ENCODE data around the gene GNA14. TPM values are rescaled to one million over a fixed set of nuclear protein-coding genes. Genes with fewer than 3 reads are reported as not detected.

The GNA14 gene
- total RNA-seq, 2 experiments from 2014 or later: not detected

DNA sequence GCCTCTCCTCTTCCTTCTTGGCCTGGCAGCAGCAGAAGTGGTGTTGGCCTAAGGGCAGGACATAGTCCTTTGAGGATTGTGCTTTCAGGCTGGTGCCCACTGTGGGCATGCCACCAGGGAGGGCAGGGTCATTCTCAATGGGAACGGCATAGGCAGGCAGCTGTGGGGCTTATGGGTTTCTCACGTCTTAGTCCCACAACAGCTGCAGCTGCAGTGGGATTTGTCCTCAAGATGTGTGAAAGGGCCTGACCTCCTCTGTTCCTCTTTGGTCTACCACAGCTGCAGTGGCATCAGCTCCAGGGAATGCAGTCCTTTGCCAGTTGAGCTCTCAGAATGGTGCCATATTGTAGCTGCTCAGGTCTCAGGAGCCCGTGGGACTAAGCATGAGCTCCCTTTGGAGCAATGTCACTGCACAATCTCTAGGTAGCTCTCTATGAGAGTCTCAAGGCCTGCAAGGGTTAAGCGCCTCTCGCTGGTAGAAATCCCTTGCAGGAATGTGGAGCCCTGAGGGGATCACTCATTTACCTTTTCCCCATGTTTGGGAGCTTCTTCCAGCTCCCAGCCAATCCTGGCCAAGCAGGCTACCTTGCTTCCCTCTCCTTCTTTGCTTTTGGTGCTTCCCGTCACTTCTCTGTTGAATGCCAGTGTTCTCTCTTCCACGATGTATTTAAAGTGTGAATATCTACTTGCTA, 104.8 kb downstream of the GNA14 start:
- Histone ChIP-seq H3K27me3 (ENCODE audit: control insufficient read depth in 1 of 2, insufficient read depth in 2 of 2, low read length in 2 of 2) (no peaks in the 10 kb centered on the region), H3K9me3 (ENCODE audit: control insufficient read depth in 1 of 2, insufficient read depth in 1 of 2, low read length in 2 of 2) (peaks cover 12 to 23% of the 10 kb centered on the region in 2 experiments), H3K4me1 (ENCODE audit: insufficient read depth, low read length) (no peaks in the 10 kb centered on the region), H3K36me3 (ENCODE audit: insufficient read depth, low read length) (no peaks in the 10 kb centered on the region), H3K4me3 (ENCODE audit: low read length) (no peak overlapping the region), H3K27ac (ENCODE audit: low read depth in 1 of 2, low read length in 2 of 2) (no peak overlapping the region)
- H3K4me3 Mint-ChIP-seq: no peak overlapping the region
- intact Hi-C loops (cut with DNase I, micrococcal nuclease): no loop called here
- DNase-seq: no peak
- H3K4me1 Mint-ChIP-seq (ENCODE audit: low read depth): no peaks in the 10 kb centered on the region
- TF ChIP-seq, protein P1, sequence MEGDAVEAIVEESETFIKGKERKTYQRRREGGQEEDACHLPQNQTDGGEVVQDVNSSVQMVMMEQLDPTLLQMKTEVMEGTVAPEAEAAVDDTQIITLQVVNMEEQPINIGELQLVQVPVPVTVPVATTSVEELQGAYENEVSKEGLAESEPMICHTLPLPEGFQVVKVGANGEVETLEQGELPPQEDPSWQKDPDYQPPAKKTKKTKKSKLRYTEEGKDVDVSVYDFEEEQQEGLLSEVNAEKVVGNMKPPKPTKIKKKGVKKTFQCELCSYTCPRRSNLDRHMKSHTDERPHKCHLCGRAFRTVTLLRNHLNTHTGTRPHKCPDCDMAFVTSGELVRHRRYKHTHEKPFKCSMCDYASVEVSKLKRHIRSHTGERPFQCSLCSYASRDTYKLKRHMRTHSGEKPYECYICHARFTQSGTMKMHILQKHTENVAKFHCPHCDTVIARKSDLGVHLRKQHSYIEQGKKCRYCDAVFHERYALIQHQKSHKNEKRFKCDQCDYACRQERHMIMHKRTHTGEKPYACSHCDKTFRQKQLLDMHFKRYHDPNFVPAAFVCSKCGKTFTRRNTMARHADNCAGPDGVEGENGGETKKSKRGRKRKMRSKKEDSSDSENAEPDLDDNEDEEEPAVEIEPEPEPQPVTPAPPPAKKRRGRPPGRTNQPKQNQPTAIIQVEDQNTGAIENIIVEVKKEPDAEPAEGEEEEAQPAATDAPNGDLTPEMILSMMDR (IDR thresholded peaks at IDR 0.05): no peak
- no peak for ATAC-seq (ENCODE audit: poor library complexity)
- no peak overlapping the region for H3K27ac Mint-ChIP-seq
- ChIA-PET POLR2A (no interaction called here), CTCF (no interaction called here)
- no peaks in the 10 kb centered on the region for H3K27me3 Mint-ChIP-seq
- H3K9me3 Mint-ChIP-seq: peaks cover 13% of the 10 kb centered on the region
- no peaks in the 10 kb centered on the region for H3K36me3 Mint-ChIP-seq (ENCODE audit: low read depth)

GRCh38 chr9:77541600-77541999, 106.5 kb downstream of the GNA14 start:
- TF ChIP-seq, protein P1 (IDR thresholded peaks at IDR 0.05): no peak
- Mint-ChIP-seq H3K36me3 (ENCODE audit: low read depth) (no peaks in the 10 kb centered on the region), H3K4me1 (ENCODE audit: low read depth) (no peaks in the 10 kb centered on the region), H3K9me3 (peaks cover 13% of the 10 kb centered on the region), H3K27me3 (no peaks in the 10 kb centered on the region), H3K4me3 (no peak overlapping the region), H3K27ac (no peak overlapping the region)
- ChIA-PET POLR2A (no interaction called here), CTCF (no interaction called here)
- no peaks in the 10 kb centered on the region for H3K27me3 ChIP-seq (ENCODE audit: control insufficient read depth in 1 of 2, insufficient read depth in 2 of 2, low read length in 2 of 2)
- no peaks in the 10 kb centered on the region for H3K36me3 ChIP-seq (ENCODE audit: insufficient read depth, low read length)
- intact Hi-C loops (cut with DNase I, micrococcal nuclease): no loop called here
- H3K4me1 ChIP-seq (ENCODE audit: insufficient read depth, low read length): no peaks in the 10 kb centered on the region
- H3K9me3 ChIP-seq (ENCODE audit: control insufficient read depth in 1 of 2, insufficient read depth in 1 of 2, low read length in 2 of 2): peaks cover 12 to 23% of the 10 kb centered on the region in 2 experiments
- no peak for DNase-seq
- ATAC-seq (ENCODE audit: poor library complexity): no peak
- no peak overlapping the region for H3K27ac ChIP-seq (ENCODE audit: low read depth in 1 of 2, low read length in 2 of 2)
- H3K4me3 ChIP-seq (ENCODE audit: low read length): no peak overlapping the region

DNA sequence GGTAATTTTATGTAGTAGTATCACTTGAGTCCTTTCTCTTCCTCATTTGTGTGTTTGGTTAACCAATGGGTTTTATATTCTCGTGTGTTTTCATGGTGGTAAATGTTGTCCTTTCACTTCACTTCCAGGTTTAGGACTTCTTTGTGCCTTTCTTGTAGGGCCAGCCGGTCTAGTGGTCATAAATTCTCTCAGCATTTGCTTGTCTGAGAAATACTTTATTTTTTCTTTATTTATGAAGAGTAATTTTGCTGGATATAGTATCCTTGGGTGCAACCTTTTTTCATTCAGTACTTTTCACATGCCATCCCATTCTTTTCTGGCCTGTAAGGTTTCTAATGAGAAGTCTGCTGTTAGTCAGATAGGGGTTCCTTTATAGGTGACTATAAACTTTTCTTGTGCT, 107.1 kb downstream of the GNA14 start:
- Mint-ChIP-seq H3K4me1 (ENCODE audit: low read depth) (no peaks in the 10 kb centered on the region), H3K9me3 (peaks cover 12% of the 10 kb centered on the region), H3K4me3 (no peak overlapping the region), H3K27ac (no peak overlapping the region), H3K36me3 (ENCODE audit: low read depth) (no peaks in the 10 kb centered on the region), H3K27me3 (no peaks in the 10 kb centered on the region)
- intact Hi-C loops (cut with DNase I, micrococcal nuclease): no loop called here
- CTCF ChIA-PET: no interaction called here
- Histone ChIP-seq H3K4me3 (ENCODE audit: low read length) (no peak overlapping the region), H3K27ac (ENCODE audit: low read depth in 1 of 2, low read length in 2 of 2) (no peak overlapping the region), H3K36me3 (ENCODE audit: insufficient read depth, low read length) (no peaks in the 10 kb centered on the region), H3K9me3 (ENCODE audit: control insufficient read depth in 1 of 2, insufficient read depth in 1 of 2, low read length in 2 of 2) (peaks cover 12 to 23% of the 10 kb centered on the region in 2 experiments), H3K4me1 (ENCODE audit: insufficient read depth, low read length) (no peaks in the 10 kb centered on the region), H3K27me3 (ENCODE audit: control insufficient read depth in 1 of 2, insufficient read depth in 2 of 2, low read length in 2 of 2) (no peaks in the 10 kb centered on the region)
- POLR2A ChIA-PET: no interaction called here
- TF ChIP-seq, protein P1 (IDR thresholded peaks at IDR 0.05): no peak
- ATAC-seq (ENCODE audit: poor library complexity): no peak
- no peak for DNase-seq

All from CD4-positive, alpha-beta T cell (primary cell).